CD4-positive, alpha-beta T cell (primary cell): ENCODE results near the gene OVCA2. TPM values are rescaled to one million over a fixed set of nuclear protein-coding genes. Genes with fewer than 3 reads are reported as not detected.

Experiments used
- ATAC-seq: fragments of 200-7000 bp; cut with Tn5 transposase; one replicate; pipeline ENCODE4 v1.10.0; 2022; ENCODE audit warnings: mild to moderate bottlenecking; ENCODE audit not compliant: poor library complexity
- CTCF ChIA-PET: fragments of 350-600 bp; sonication (Branson Sonifier 250); formaldehyde crosslinking; loops from one replicate; lab custom pipeline; 2021; ENCODE audit warnings: antibody characterized with exemption, inconsistent platforms; lab: Charles Lee
- POLR2A ChIA-PET: fragments of 350-600 bp; sonication (Branson Sonifier 250); formaldehyde crosslinking; loops from one replicate; lab custom pipeline; 2021; ENCODE audit warnings: antibody characterized with exemption, inconsistent platforms; lab: Charles Lee
- DNase-seq, 14 experiments: peaks; one replicate each; pipeline ENCODE4 v3.0.0-alpha.2; 2013 to 2020; ENCODE audit warnings: mixed read lengths in 2 of 14
- H3K27ac ChIP-seq, 2 donors: one replicate each; pipeline versions ENCODE4 v1.5.1 to v1.7.0; 2013; ENCODE audit warnings: low read length in 2 of 2, low read depth in 1 of 2, mild to moderate bottlenecking in 1 of 2
- H3K27me3 ChIP-seq, 2 experiments: 1 replicate in 1 of 2; 2 replicates in 1 of 2; pipeline versions ENCODE4 v1.6.1 to v1.7.0; 2013; ENCODE audit warnings: low read length in 2 of 2, control low read depth in 1 of 2, mild to moderate bottlenecking in 1 of 2, moderate library complexity in 1 of 2; ENCODE audit not compliant: insufficient read depth in 2 of 2, control insufficient read depth in 1 of 2
- H3K36me3 ChIP-seq: one replicate; pipeline ENCODE4 v1.6.1; 2013; ENCODE audit warnings: low read length, control low read depth; ENCODE audit not compliant: insufficient read depth
- H3K4me1 ChIP-seq: one replicate; pipeline ENCODE4 v1.6.1; 2013; ENCODE audit warnings: low read length, control low read depth; ENCODE audit not compliant: insufficient read depth
- H3K4me3 ChIP-seq: one replicate; pipeline ENCODE4 v1.5.1; 2013; ENCODE audit warnings: mild to moderate bottlenecking, low read length, moderate library complexity
- H3K9me3 ChIP-seq, 2 experiments: 1 replicate in 1 of 2; 2 replicates in 1 of 2; pipeline versions ENCODE4 v1.6.1 to v1.7.0; 2013; ENCODE audit warnings: low read length in 2 of 2, mild to moderate bottlenecking in 2 of 2, control low read depth in 1 of 2, moderate library complexity in 1 of 2; ENCODE audit not compliant: control insufficient read depth in 1 of 2, insufficient read depth in 1 of 2
- H3K27ac Mint-ChIP-seq: one replicate; pipeline ENCODE4 v1.8.0; 2020; ENCODE audit warnings: mixed read lengths
- H3K27me3 Mint-ChIP-seq: one replicate; pipeline ENCODE4 v1.8.0; 2021; ENCODE audit warnings: mixed read lengths
- H3K36me3 Mint-ChIP-seq: one replicate; pipeline ENCODE4 v1.8.0; 2021; ENCODE audit warnings: low read depth, mixed read lengths
- H3K4me1 Mint-ChIP-seq: one replicate; pipeline ENCODE4 v1.8.0; 2021; ENCODE audit warnings: low read depth, mixed read lengths
- H3K4me3 Mint-ChIP-seq: one replicate; pipeline ENCODE4 v1.8.0; 2020; ENCODE audit warnings: mild to moderate bottlenecking, mixed read lengths
- H3K9me3 Mint-ChIP-seq: one replicate; pipeline ENCODE4 v1.8.0; 2020; ENCODE audit warnings: mixed read lengths
- CTCF ChIP-seq: fragments of 200-600 bp; IDR thresholded peaks from one replicate; pipeline ENCODE4 v1.8.0; 2022; ENCODE audit warnings: antibody characterized with exemption, mild to moderate bottlenecking
- intact Hi-C, 2 experiments: fragments of 100-400 bp; cut with DNase I in 1 of 2; cut with micrococcal nuclease in 1 of 2; formaldehyde crosslinking; loops; one replicate each; pipeline versions ENCODE4 v1.15.1 to v1.9.0; 2023 to 2025; cut with DNase I, micrococcal nuclease
- total RNA-seq, 174 experiments: library from RNA in 2 of 174; stranded (reverse) in 2 of 174; gene quantifications; one replicate each; pipeline ENCODE4 v1.2.3 and lab custom pipeline; 2021 to 2026

OVCA2 gene
- total RNA-seq, 2 experiments from 2014 or later: 34.4 to 35.1 TPM

- peak overlapping the region; percentile 83 to 88 for H3K27ac ChIP-seq
- H3K4me3 ChIP-seq: peak overlapping the region; percentile 73
- intact Hi-C loops: loop anchor here (1.0 to 10.0 kb wide), 8 partner anchors 135 to 478 kb away; partner anchors contain the start of genes MNT (in 1 of the 2), PITPNA (in 1 of the 2), PRPF8 (in 1 of the 2) and SMYD4 (in 1 of the 2)
- peaks cover 37% of the 10 kb centered on the region for H3K36me3 ChIP-seq
- H3K9me3 ChIP-seq: no peaks in the 10 kb centered on the region
- CTCF ChIA-PET: interaction anchor here (1.2 to 2.1 kb wide), 2 partner anchors 12 to 19 kb away, joined by 4 to 6 read pairs; partner anchors contain the start of gene HIC1
- no peaks in the 10 kb centered on the region for H3K27me3 ChIP-seq
- no peak for TF ChIP-seq CTCF
- Mint-ChIP-seq H3K36me3 (peaks cover 40% of the 10 kb centered on the region), H3K4me1 (peaks cover 18% of the 10 kb centered on the region), H3K9me3 (no peaks in the 10 kb centered on the region), H3K27me3 (no peaks in the 10 kb centered on the region), H3K4me3 (peak overlapping the region; percentile 92), H3K27ac (peak overlapping the region; percentile 86)
- ATAC-seq (no peak), DNase-seq (peak in 2 of 14 experiments; percentile 41 to 51)
- peaks cover 29% of the 10 kb centered on the region for H3K4me1 ChIP-seq
- POLR2A ChIA-PET: interaction anchor here (1.3 kb wide), 1 partner anchor 17 kb away, joined by 7 read pairs; the partner anchor contains the start of gene RTN4RL1
These were observed 597 bp downstream of the OVCA2 start for GRCh38 chr17:2042390-2042847.

GRCh38 chr17:2042933-2043332 lies 1.1 kb downstream of the OVCA2 start:
- ATAC-seq: no peak
- peaks cover 35% of the 10 kb centered on the region for H3K36me3 Mint-ChIP-seq
- intact Hi-C loops: loop anchor here (1.0 to 10.0 kb wide), 8 partner anchors 136 to 478 kb away; partner anchors contain the start of genes MNT (in 1 of the 2), PITPNA (in 1 of the 2), PRPF8 (in 1 of the 2) and SMYD4 (in 1 of the 2)
- no peaks in the 10 kb centered on the region for H3K27me3 Mint-ChIP-seq
- no peaks in the 10 kb centered on the region for H3K9me3 Mint-ChIP-seq
- Histone ChIP-seq H3K27ac (peak overlapping the region; percentile 83 to 88), H3K4me3 (peak overlapping the region; percentile 73), H3K9me3 (no peaks in the 10 kb centered on the region), H3K27me3 (no peaks in the 10 kb centered on the region), H3K36me3 (peaks cover 35% of the 10 kb centered on the region), H3K4me1 (peaks cover 29% of the 10 kb centered on the region)
- CTCF ChIA-PET: interaction anchor here (2.1 kb wide), 1 partner anchor 12 kb away, joined by 6 read pairs; the partner anchor contains the start of gene HIC1
- H3K27ac Mint-ChIP-seq: peak overlapping the region; percentile 86
- peak in 1 of 14 experiments; percentile 32 for DNase-seq
- peak overlapping the region; percentile 92 for H3K4me3 Mint-ChIP-seq
- H3K4me1 Mint-ChIP-seq: peaks cover 18% of the 10 kb centered on the region
- TF ChIP-seq CTCF: no peak
- POLR2A ChIA-PET: no interaction called here

- H3K27me3 ChIP-seq: peaks cover 3% of the 10 kb centered on the region in 2 experiments
These were observed 2.0 kb downstream of the OVCA2 start for GRCh38 chr17:2043785-2044184.

More at GRCh38 chr17:2043785-2044184, 2.0 kb downstream of the OVCA2 start:
- intact Hi-C loops: loop anchor here (5.0 to 10.0 kb wide), 7 partner anchors 136 to 479 kb away; partner anchors contain the start of genes MNT (in 1 of the 2), PITPNA (in 1 of the 2), PRPF8 (in 1 of the 2) and SMYD4 (in 1 of the 2)
- no peak for TF ChIP-seq CTCF
- H3K9me3 ChIP-seq: no peaks in the 10 kb centered on the region
- CTCF ChIA-PET: no interaction called here
- POLR2A ChIA-PET: interaction anchor here (1.0 kb wide), 1 partner anchor 11 kb away, joined by 4 read pairs; the partner anchor contains the start of gene HIC1
- H3K27ac ChIP-seq: no peak overlapping the region
- H3K27me3 Mint-ChIP-seq: no peaks in the 10 kb centered on the region
- H3K4me3 Mint-ChIP-seq: peak overlapping the region; percentile 92
- no peak for DNase-seq
- H3K36me3 ChIP-seq: peaks cover 31% of the 10 kb centered on the region
- peaks cover 26% of the 10 kb centered on the region for H3K36me3 Mint-ChIP-seq
- peaks cover 21% of the 10 kb centered on the region for H3K4me1 Mint-ChIP-seq
- no peak overlapping the region for H3K4me3 ChIP-seq
- H3K4me1 ChIP-seq: peaks cover 33% of the 10 kb centered on the region
- H3K9me3 Mint-ChIP-seq: no peaks in the 10 kb centered on the region
- peak overlapping the region; percentile 86 for H3K27ac Mint-ChIP-seq
- ATAC-seq: no peak
